ENCODE data around the gene GGT5. TPM values are rescaled to one million over a fixed set of nuclear protein-coding genes. Genes with fewer than 3 reads are reported as not detected.
"Not testable (repeated sequence)": the region's sequence is repeated elsewhere in the genome, so short reads cannot be mapped to it uniquely, and the experiment has no call there.

GGT5 gene
- total and polyA plus RNA-seq, 9 donors, result 4.6 to 34.0 (median 21.4) TPM

GRCh38 chr22:24271386-24271854 is 26.5 kb upstream of the GGT5 start:
- DNase-seq, result peak in 4 of 5 donors; percentile 36 to 64 (median 60)
- Histone ChIP-seq H3K4me3 (peak overlapping the region; percentile 96), H3K27ac (peak overlapping the region; percentile 74 to 89), H3K9me3 (no peaks in the 10 kb centered on the region), H3K4me1 (ENCODE audit: insufficient read depth) (peaks cover 4% of the 10 kb centered on the region), H3K36me3 (no peaks in the 10 kb centered on the region), H3K27me3 (no peaks in the 10 kb centered on the region)
- intact Hi-C loops (cut with DNase I), result no loop called here
- TF ChIP-seq, protein P1, sequence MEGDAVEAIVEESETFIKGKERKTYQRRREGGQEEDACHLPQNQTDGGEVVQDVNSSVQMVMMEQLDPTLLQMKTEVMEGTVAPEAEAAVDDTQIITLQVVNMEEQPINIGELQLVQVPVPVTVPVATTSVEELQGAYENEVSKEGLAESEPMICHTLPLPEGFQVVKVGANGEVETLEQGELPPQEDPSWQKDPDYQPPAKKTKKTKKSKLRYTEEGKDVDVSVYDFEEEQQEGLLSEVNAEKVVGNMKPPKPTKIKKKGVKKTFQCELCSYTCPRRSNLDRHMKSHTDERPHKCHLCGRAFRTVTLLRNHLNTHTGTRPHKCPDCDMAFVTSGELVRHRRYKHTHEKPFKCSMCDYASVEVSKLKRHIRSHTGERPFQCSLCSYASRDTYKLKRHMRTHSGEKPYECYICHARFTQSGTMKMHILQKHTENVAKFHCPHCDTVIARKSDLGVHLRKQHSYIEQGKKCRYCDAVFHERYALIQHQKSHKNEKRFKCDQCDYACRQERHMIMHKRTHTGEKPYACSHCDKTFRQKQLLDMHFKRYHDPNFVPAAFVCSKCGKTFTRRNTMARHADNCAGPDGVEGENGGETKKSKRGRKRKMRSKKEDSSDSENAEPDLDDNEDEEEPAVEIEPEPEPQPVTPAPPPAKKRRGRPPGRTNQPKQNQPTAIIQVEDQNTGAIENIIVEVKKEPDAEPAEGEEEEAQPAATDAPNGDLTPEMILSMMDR (IDR thresholded peaks at IDR 0.05), result no peak
- TF ChIP-seq EP300 (IDR thresholded peaks at IDR 0.05) (no peak), POLR2A (IDR thresholded peaks at IDR 0.05) (no peak)
- 1% methylated on average over 23 to 25 of the region's 25 CpGs for WGBS, 3 donors

DNA sequence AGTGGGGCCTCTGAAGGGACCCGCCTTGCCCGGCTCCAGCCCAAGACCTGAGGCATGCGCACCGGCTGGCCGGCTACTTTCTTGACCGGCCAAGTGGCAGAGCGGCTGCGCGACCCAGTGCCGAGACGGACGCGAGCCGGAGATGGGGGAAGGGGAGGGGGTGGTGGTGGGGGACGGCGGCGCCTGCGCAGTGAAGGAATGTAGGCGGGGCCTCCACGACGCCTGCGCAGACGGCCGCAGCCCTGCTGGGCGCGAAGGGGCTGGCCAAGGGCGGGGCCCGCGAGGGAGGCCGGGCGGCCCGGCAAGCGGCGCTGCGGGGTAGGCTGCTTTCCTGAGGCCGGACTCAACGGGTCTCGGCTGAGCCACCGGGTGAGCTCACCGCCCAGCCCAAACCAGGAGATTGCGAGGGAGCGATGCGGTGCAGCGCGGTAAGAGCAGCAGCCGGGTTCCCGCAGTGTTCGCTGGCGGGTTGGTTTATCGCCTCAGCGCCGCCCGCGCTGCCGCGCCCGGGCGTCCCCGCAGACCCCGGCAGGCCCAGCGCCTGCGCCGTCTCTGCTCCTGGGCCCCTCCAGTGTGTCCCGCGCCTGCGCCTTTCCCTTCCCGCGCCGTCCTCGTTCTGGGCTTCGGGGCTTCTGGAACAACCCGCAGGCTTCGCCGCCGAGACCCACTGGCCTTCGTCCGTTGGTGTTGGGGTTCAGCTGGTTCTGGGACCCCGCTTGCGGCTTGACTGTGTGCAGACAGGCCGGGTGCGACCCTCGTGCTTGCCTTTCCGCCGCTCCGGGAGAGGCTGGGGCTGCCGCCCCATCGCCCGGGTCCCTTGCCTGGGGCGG is 25.9 kb upstream of the GGT5 start, which contains the start of gene SPECC1L:
SPECC1L (plus strand) TSS at position 276 of the 830 bp plus-strand sequence. CDS start 31,401 bp downstream, outside the sequence.
- 0% methylated on average over 41 to 89 of the region's 89 CpGs for WGBS, 3 donors
- TF ChIP-seq EP300 (IDR thresholded peaks at IDR 0.05), result no peak
- TF ChIP-seq, protein P1 (IDR thresholded peaks at IDR 0.05), result peak in 1 of 3 donors; percentile 31
- peak; percentile 91 for TF ChIP-seq POLR2A (IDR thresholded peaks at IDR 0.05)
- peak within 1 kb of the TSS; percentile 96 for H3K4me3 ChIP-seq
- no peaks in the 10 kb centered on the region for H3K36me3 ChIP-seq
- H3K9me3 ChIP-seq, result no peaks in the 10 kb centered on the region
- DNase-seq, result peak; percentile 95 to 97 (median 96)
- H3K27ac ChIP-seq, result peak within 1 kb of the TSS; percentile 74 to 89
- no peaks in the 10 kb centered on the region for H3K27me3 ChIP-seq
- intact Hi-C loops (cut with DNase I), result no loop called here
- peaks cover 4% of the 10 kb centered on the region for H3K4me1 ChIP-seq (ENCODE audit: insufficient read depth)

GRCh38 chr22:24266495-24266894 is 21.6 kb upstream of the GGT5 start:
- H3K4me1 ChIP-seq (ENCODE audit: insufficient read depth); H3K4me3 ChIP-seq; H3K27me3 ChIP-seq; H3K9me3 ChIP-seq; H3K36me3 ChIP-seq; DNase-seq; intact Hi-C loops (cut with DNase I); H3K27ac ChIP-seq: not testable (repeated sequence)
- WGBS, 3 donors, result 87 to 88% (median 87%) methylated on average over 6 of the region's 6 CpGs

GRCh38 chr22:24265734-24266133 is 20.9 kb upstream of the GGT5 start:
- intact Hi-C loops (cut with DNase I), result no loop called here
- H3K9me3 ChIP-seq, result no peaks in the 10 kb centered on the region
- no peak overlapping the region for H3K27ac ChIP-seq
- TF ChIP-seq EP300 (IDR thresholded peaks at IDR 0.05) (no peak), POLR2A (IDR thresholded peaks at IDR 0.05) (no peak)
- TF ChIP-seq, protein P1 (IDR thresholded peaks at IDR 0.05), result no peak
- DNase-seq, result no peak
- H3K4me3 ChIP-seq, result no peak overlapping the region
- no peaks in the 10 kb centered on the region for H3K36me3 ChIP-seq
- no peaks in the 10 kb centered on the region for H3K4me1 ChIP-seq (ENCODE audit: insufficient read depth)
- no peaks in the 10 kb centered on the region for H3K27me3 ChIP-seq

- DNase-seq; H3K4me1 ChIP-seq (ENCODE audit: insufficient read depth); intact Hi-C loops (cut with DNase I); H3K4me3 ChIP-seq; H3K9me3 ChIP-seq; H3K36me3 ChIP-seq; H3K27me3 ChIP-seq: not testable (repeated sequence)
- H3K27ac ChIP-seq, result peak overlapping the region in 1 of 2 donors; percentile 27
- WGBS, 3 donors, result 5 to 52% (median 27%) methylated on average over 2 to 4 of the region's 9 CpGs
Measured at GRCh38 chr22:24264329-24264896, 19.5 kb upstream of the GGT5 start.

DNA sequence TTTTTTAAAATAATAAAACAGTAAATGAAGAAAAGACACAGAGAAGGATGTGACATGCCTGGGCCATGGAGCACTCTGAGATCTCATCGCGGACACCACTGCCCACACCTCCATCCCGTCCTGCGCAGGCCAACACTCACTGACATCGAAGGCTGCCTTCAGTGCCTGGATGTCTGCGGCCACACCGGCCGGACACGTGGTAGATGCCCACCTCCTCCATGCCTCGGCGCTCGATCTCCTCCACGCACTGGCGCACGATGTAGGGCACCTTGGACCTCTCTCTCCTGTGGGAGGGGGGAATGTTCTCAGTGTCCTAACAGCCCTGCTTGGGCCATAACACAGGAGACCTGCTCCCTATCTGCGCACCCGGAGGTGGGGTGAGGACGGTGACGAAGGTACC is 18.6 kb upstream of the GGT5 start:
- H3K9me3 ChIP-seq; H3K36me3 ChIP-seq; DNase-seq; H3K27me3 ChIP-seq; H3K4me3 ChIP-seq; H3K4me1 ChIP-seq (ENCODE audit: insufficient read depth); intact Hi-C loops (cut with DNase I); H3K27ac ChIP-seq: not testable (repeated sequence)
- WGBS, 3 donors, result 94 to 96% (median 95%) methylated on average over 19 of the region's 19 CpGs

DNA sequence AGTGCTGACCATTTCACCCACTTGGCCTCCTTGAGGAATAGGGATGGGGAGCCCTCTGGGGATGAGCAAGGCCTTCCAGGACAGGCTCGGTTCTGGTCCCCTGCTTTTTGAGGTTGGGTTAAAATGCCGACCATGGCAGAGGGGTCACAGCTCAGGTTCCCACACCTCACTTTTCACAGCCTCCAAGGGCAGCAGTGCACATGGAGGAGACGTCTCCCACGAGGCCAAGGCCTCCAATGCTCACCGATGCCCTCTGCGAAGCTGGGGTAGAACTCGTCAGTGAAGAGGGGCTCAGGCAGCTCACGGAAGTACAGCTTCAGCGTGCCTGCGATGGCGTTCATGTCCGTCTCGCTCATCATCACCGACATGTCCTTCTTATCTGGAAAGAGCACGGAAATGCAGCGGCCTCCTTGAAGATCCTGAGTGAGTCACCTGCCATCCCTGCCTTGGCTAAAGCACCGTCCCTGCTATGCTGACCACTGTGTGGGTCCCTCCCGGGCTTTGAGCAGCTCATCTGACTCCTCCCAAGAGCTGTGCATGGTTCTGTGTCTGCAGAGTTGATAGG is 17.4 kb upstream of the GGT5 start:
- intact Hi-C loops (cut with DNase I); H3K4me3 ChIP-seq: not testable (repeated sequence)

More for the DNA sequence above, 17.4 kb upstream of the GGT5 start:
- H3K36me3 ChIP-seq; DNase-seq; H3K27me3 ChIP-seq; H3K4me1 ChIP-seq (ENCODE audit: insufficient read depth); H3K9me3 ChIP-seq; H3K27ac ChIP-seq: not testable (repeated sequence)
- 92 to 93% (median 93%) methylated on average over 18 of the region's 18 CpGs for WGBS, 3 donors
